SK-N-SH (cell line): ENCODE data around the gene ANAPC4. TPM values are rescaled to one million over a fixed set of nuclear protein-coding genes. Genes with fewer than 3 reads are reported as not detected.
A peak's percentile ranks its signal among the peaks of the same experiment; 100 is the strongest.

Experiments used
- CTCF ChIA-PET: fragments of 300-600, 350-600 bp; formaldehyde crosslinking; extraction: SDS; loops from one replicate; lab custom pipeline; 2021; lab: Yijun Ruan, JAX
- POLR2A ChIA-PET: fragments of 350-600 bp; sonication (Branson Sonifier 250); formaldehyde crosslinking; extraction: SDS; loops from one replicate; lab custom pipeline; 2020; ENCODE audit warnings: antibody characterized with exemption, inconsistent platforms; lab: Yijun Ruan, JAX
- DNase-seq: peaks from one replicate; pipeline ENCODE4 v3.0.0; 2012
- H2AFZ ChIP-seq: fragments of 200-600 bp; sonication (generic); 2 replicates; pipeline ENCODE4 v1.8.1; 2016; ENCODE audit warnings: antibody characterized with exemption, mild to moderate bottlenecking, low read depth
- H3F3A ChIP-seq: fragments of 200-600 bp; sonication (generic); replicated peaks from 2 replicates; pipeline ENCODE3; 2016; ENCODE audit warnings: antibody characterized with exemption, mild to moderate bottlenecking; ENCODE audit not compliant: insufficient read depth
- H3K27ac ChIP-seq, 2 experiments: fragments of 200-500 bp in 1 of 2; fragments of 200-600 bp in 1 of 2; sonication (Bioruptor generic) in 1 of 2; sonication (generic), shearing (Covaris generic) in 1 of 2; 2 replicates each; pipeline versions ENCODE4 v1.5.1 to v1.6.1; 2014 to 2016; ENCODE audit warnings: low read depth in 2 of 2, inconsistent platforms in 1 of 2, low read length in 1 of 2, mild to moderate bottlenecking in 1 of 2, mixed read lengths in 1 of 2
- H3K27me3 ChIP-seq: fragments of 200-600 bp; sonication (generic), shearing (Covaris generic); 2 replicates; pipeline ENCODE4 v1.6.1; 2016; ENCODE audit warnings: mixed run types; ENCODE audit not compliant: insufficient read depth
- H3K36me3 ChIP-seq, 2 experiments: fragments of 200-500 bp in 1 of 2; fragments of 200-600 bp in 1 of 2; sonication (Bioruptor generic) in 1 of 2; sonication (generic) in 1 of 2; replicated peaks in 1 of 2; 2 replicates each; pipeline versions ENCODE3 to v1.5.1; 2014 to 2016; ENCODE audit warnings: low read length in 1 of 2, mild to moderate bottlenecking in 1 of 2; ENCODE audit not compliant: insufficient read depth in 2 of 2, control insufficient read depth in 1 of 2
- H3K4me1 ChIP-seq, 2 experiments: fragments of 200-500 bp in 1 of 2; fragments of 200-600 bp in 1 of 2; sonication (Bioruptor generic) in 1 of 2; sonication (generic), shearing (Covaris generic) in 1 of 2; 2 replicates each; pipeline versions ENCODE4 v1.5.1 to v1.6.1; 2014 to 2016; ENCODE audit warnings: low read depth in 1 of 2, low read length in 1 of 2, mixed run types in 1 of 2; ENCODE audit not compliant: insufficient read depth in 2 of 2, control insufficient read depth in 1 of 2
- H3K4me2 ChIP-seq: fragments of 200-600 bp; sonication (generic), shearing (Covaris generic); 2 replicates; pipeline ENCODE4 v1.6.1; 2017; ENCODE audit warnings: mixed run types
- H3K4me3 ChIP-seq, 2 experiments: fragments of 200-500 bp in 1 of 2; fragments of 200-600 bp in 1 of 2; sonication (Bioruptor generic) in 1 of 2; sonication (generic), shearing (Covaris generic) in 1 of 2; 2 replicates each; pipeline versions ENCODE4 v1.5.1 to v1.8.1; 2014 to 2016; ENCODE audit warnings: low read depth in 2 of 2, inconsistent platforms in 1 of 2, low read length in 1 of 2, mild to moderate bottlenecking in 1 of 2, mixed read lengths in 1 of 2, moderate library complexity in 1 of 2
- H3K79me2 ChIP-seq: fragments of 200-600 bp; sonication (generic); 2 replicates; pipeline ENCODE4 v1.8.1; 2017; ENCODE audit warnings: mild to moderate bottlenecking; ENCODE audit not compliant: insufficient read depth
- H3K9ac ChIP-seq: fragments of 200-600 bp; sonication (generic); 2 replicates; pipeline ENCODE4 v1.6.1; 2017; ENCODE audit warnings: mixed run types
- H3K9me2 ChIP-seq: fragments of 200-600 bp; sonication (generic); 2 replicates; pipeline ENCODE4 v1.6.1; 2017; ENCODE audit warnings: mixed run types
- H3K9me3 ChIP-seq: fragments of 200-600 bp; sonication (generic); 2 replicates; pipeline ENCODE4 v1.6.1; 2017; ENCODE audit warnings: mixed run types, mild to moderate bottlenecking, moderate library complexity
- H4K20me1 ChIP-seq: fragments of 200-600 bp; sonication (generic); 2 replicates; pipeline ENCODE4 v1.6.1; 2017; ENCODE audit warnings: mild to moderate bottlenecking, mixed run types; ENCODE audit not compliant: insufficient read depth
- ELF1 ChIP-seq: IDR thresholded peaks from 2 replicates; pipeline ENCODE4 v1.4.0; 2012
- FOSL2 ChIP-seq: IDR thresholded peaks from 2 replicates; pipeline ENCODE4 v1.4.0; 2012; ENCODE audit warnings: low read depth, mild to moderate bottlenecking, moderate library complexity, borderline replicate concordance
- GABPA ChIP-seq: IDR thresholded peaks from 2 replicates; pipeline ENCODE4 v1.4.0; 2012; ENCODE audit warnings: low read depth, mild to moderate bottlenecking
- MAX ChIP-seq: IDR thresholded peaks from 2 replicates; pipeline ENCODE4 v1.4.0; 2012; ENCODE audit warnings: low read depth
- MEF2A ChIP-seq: IDR thresholded peaks from 2 replicates; pipeline ENCODE4 v1.4.0; 2012; ENCODE audit warnings: low read depth, borderline replicate concordance
- PBX3 ChIP-seq: IDR thresholded peaks from 2 replicates; pipeline ENCODE4; 2012
- RCOR1 ChIP-seq: fragments of 150-350 bp; IDR thresholded peaks from 2 replicates; pipeline ENCODE4 v1.6.1; 2017; ENCODE audit warnings: antibody characterized with exemption, low read length
- TEAD4 ChIP-seq: IDR thresholded peaks from 2 replicates; pipeline ENCODE4 v1.4.0; 2012; ENCODE audit warnings: mild to moderate bottlenecking, borderline replicate concordance; ENCODE audit not compliant: insufficient read depth
- YY1 ChIP-seq: IDR thresholded peaks from 2 replicates; pipeline ENCODE4 v1.4.0; 2012; ENCODE audit warnings: low read depth, mild to moderate bottlenecking
- WGBS: methylation state at CpG from one replicate; pipeline ENCODE4 v1.1.6; 2017; ENCODE audit warnings: low lambda C conversion rate; 5-methylcytosine and 5-hydroxymethylcytosine counted together
- polyA plus RNA-seq, 3 experiments: library from polyadenylated mRNA; depleted of rRNA; stranded (reverse); fragments of >200 nt; gene quantifications; 2 replicates each; pipeline ENCODE4 v1.2.3, GENCODE V29; 2012
- TF ChIP-seq, protein P1 (sequence below): fragments of 150-350 bp; IDR thresholded peaks from 2 replicates; pipeline ENCODE4 v1.6.1; 2016; ENCODE audit warnings: mild to moderate bottlenecking, low read depth, low read length
- TF ChIP-seq, protein P2 (sequence below): IDR thresholded peaks from 2 replicates; pipeline ENCODE4 v1.4.0; 2012; ENCODE audit warnings: low read depth, borderline replicate concordance

Gene ANAPC4
- polyA plus RNA-seq, 1 of the 3 experiments (the other 2 are of a cell fraction): 7.7 TPM

DNA sequence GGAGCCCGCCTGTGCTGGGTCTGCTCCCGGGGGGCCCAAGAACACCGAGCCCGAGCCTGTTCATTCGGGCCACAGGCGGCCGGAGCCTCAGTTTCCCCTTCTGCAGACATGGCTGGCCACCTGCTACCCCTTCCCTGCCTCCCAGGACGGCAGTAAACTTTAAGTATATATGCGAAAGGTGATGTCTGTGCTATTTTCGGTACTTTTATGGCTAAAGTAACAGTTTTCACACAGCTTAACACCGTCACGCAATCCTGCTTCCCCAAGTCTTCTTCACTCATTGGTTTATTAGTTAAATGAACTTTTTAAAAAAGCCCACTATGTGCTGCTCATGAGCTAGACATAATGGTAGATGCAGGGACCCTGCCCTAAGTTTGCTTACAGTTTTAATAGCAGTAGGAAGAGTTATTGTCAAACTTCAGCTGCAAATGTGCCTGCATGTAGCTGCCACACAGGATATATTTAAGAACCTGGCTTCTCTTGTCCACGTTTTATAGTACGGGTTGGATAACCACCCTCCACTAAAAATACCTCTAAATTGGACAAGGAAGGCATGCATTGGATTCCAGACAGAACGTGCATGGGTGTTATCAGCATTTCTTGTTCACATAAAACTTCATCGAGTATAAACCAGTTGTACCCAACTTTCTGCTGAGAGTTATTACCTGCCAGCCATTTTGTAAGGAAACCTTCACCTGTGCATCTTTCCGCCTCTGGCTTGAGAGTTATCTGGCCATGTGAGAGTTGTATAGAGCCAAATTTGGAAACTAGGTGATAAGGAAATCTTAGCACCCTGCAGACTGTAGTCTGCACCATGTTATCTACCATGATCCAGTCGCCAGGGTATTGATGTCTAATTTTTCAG lies 741 bp downstream of the ANAPC4 start:
- peak overlapping the region; percentile 52 for H2AFZ ChIP-seq
- H3K9me3 ChIP-seq: no peaks in the 10 kb centered on the region
- H3K36me3 ChIP-seq: peaks cover 13 to 15% of the 10 kb centered on the region in 2 experiments
- H3K9ac ChIP-seq: peak overlapping the region; percentile 67
- H3F3A ChIP-seq: peaks cover 17% of the 10 kb centered on the region
- H3K9me2 ChIP-seq: no peaks in the 10 kb centered on the region
- H3K27me3 ChIP-seq: no peaks in the 10 kb centered on the region
- ChIA-PET POLR2A (interaction anchor here (1.5 kb wide), 1 partner anchor 65 kb away, joined by 9 read pairs; the partner anchor contains the start of gene ZCCHC4), CTCF (interaction anchor here (0.7 to 2.3 kb wide), 4 partner anchors 10 to 1050 kb away, joined by 3 to 14 read pairs (median 6); partner anchors contain the start of gene ZCCHC4)
- TF ChIP-seq ELF1: no peak
- TF ChIP-seq GABPA: no peak
- TF ChIP-seq, protein P1, sequence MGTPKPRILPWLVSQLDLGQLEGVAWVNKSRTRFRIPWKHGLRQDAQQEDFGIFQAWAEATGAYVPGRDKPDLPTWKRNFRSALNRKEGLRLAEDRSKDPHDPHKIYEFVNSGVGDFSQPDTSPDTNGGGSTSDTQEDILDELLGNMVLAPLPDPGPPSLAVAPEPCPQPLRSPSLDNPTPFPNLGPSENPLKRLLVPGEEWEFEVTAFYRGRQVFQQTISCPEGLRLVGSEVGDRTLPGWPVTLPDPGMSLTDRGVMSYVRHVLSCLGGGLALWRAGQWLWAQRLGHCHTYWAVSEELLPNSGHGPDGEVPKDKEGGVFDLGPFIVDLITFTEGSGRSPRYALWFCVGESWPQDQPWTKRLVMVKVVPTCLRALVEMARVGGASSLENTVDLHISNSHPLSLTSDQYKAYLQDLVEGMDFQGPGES: no peak
- no peak for TF ChIP-seq FOSL2
- no peak for TF ChIP-seq RCOR1
- no peak for TF ChIP-seq MAX
- no peak for TF ChIP-seq MEF2A
- no peak for TF ChIP-seq YY1
- TF ChIP-seq PBX3: no peak
- TF ChIP-seq, protein P2, sequence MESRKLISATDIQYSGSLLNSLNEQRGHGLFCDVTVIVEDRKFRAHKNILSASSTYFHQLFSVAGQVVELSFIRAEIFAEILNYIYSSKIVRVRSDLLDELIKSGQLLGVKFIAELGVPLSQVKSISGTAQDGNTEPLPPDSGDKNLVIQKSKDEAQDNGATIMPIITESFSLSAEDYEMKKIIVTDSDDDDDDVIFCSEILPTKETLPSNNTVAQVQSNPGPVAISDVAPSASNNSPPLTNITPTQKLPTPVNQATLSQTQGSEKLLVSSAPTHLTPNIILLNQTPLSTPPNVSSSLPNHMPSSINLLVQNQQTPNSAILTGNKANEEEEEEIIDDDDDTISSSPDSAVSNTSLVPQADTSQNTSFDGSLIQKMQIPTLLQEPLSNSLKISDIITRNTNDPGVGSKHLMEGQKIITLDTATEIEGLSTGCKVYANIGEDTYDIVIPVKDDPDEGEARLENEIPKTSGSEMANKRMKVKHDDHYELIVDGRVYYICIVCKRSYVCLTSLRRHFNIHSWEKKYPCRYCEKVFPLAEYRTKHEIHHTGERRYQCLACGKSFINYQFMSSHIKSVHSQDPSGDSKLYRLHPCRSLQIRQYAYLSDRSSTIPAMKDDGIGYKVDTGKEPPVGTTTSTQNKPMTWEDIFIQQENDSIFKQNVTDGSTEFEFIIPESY: no peak
- no peak for TF ChIP-seq TEAD4
- H3K4me2 ChIP-seq: peak overlapping the region; percentile 77
- no peak for DNase-seq
- peaks cover 30% of the 10 kb centered on the region for H3K79me2 ChIP-seq
- H4K20me1 ChIP-seq: no peaks in the 10 kb centered on the region
- 41% methylated on average over 11 of the region's 18 CpGs for WGBS
- peak overlapping the region; percentile 71 to 95 for H3K4me3 ChIP-seq
- H3K27ac ChIP-seq: peak overlapping the region in 1 of 2 experiments; percentile 80; a peak in 2 of 4 replicates
- peaks cover 0 to 15% of the 10 kb centered on the region in 2 experiments; a peak in 2 of 4 replicates for H3K4me1 ChIP-seq
